CD4-positive, alpha-beta T cell treated with Interleukin-6 at 100 ng/mL for 8 hours (primary cell): ENCODE measurements around the gene EEF1AKMT1.

Experiments
- DNase-seq: peaks from one replicate; pipeline ENCODE4 v3.0.0-alpha.2; 2020; ENCODE audit warnings: mixed read lengths, low spot score

The EEF1AKMT1 gene

GRCh38 chr13:20718958-20719566 lies 54.7 kb downstream of the EEF1AKMT1 start:
- no peak for DNase-seq

DNA sequence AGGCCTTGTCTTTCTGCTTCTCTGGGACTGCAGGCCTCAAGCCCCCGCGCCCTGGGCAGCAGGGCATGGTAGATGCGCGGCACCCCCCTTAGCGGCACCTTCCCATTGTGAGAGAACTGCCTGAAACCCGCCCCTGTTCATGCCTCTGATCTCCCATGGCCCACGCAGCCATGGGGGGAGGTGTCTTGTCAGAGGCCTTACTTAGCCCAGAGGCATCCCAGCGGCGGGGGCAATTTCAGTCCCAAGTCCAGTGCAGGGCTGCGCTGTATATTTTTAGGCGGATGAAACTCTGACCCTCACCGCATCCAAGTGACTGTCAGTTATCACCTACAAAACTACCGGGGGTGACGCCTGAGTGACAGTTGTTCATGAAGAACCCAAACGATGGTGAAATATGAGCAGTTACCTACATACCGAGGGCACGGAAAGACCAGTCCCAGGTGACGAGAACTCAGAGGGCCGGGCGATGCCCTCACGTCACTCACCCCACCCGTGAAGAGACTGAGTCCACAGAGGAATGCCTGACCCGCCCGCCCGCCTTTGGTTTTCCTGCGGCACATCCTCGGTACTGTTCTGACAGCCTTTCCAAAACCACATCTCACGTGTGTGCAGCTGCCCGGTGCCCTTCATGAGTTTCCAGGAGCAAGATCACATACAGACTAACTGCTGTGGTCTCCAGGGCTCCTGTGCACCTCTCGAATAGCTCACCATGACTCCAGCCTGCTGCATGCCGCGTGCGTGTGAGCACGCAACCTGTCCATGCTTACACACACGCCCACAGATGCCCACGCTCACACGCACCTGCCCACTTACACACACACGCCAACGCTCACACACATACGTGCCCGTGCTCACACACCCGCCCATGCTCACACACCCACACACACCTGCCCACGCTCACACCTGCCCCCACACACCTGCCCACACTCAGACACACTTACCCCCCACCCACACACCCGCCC lies 55.9 kb downstream of the EEF1AKMT1 start:
- no peak for DNase-seq

GRCh38 chr13:20716951-20717350 lies 56.8 kb downstream of the EEF1AKMT1 start:
- DNase-seq = no peak

DNA sequence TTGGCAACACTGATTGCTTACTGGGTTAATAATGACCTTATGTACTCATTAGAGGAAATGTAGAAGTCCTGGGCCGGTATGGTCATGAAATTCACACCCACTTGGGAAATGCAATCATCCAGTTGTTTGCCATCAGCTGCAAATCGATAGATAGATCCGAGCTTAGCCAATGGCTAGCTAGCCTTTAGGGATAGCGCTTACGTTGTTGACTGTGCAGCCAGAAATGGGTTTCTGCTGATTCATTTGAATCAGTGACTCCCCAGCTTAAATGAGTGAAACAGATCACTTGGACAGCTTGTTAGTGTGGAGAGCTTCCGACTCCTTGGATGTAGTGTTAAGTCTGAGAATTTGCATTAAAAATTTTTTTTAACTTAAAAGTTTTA lies 58.4 kb downstream of the EEF1AKMT1 start:
- no peak for DNase-seq

DNA sequence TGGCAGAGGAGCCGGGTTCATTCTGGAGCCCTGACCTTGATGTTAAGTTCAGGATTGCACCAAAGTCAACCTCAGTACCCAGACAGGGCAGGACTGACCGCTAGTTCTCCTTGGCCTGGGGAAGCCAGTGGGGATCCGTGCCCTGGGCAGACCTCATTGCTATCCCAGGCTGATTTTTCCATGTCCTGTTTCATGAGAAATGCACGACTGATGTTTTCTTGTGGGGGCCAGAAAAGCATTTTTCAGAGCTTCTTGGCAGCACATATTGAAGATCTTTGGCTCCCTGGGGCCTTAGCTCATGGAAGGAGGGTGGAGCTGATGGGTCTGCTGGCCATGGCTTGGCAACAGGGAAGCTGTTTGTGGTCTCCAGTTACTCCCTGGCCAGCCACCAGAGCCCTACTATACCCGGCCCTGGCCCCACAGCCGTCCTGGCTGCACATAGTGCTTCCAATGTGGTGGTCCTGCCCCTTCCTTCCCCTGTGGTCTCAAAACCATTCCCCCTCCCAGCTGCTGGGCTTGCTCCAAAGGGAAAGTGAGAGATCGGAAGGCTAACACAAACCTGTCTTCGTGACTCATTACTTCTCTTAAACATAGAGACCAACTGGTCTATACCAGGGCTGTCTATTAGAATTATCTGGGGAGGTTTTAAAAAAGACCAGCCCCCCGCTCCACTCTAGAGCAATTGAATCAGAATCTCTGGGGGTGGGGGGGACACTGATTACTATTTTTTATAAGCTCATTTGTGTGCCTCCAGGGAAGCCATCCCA lies 59.0 kb downstream of the EEF1AKMT1 start:
- DNase-seq = no peak

- no peak for DNase-seq
These were observed 59.6 kb downstream of the EEF1AKMT1 start for GRCh38 chr13:20714161-20714560.

- no peak for DNase-seq
These were observed 60.0 kb downstream of the EEF1AKMT1 start for GRCh38 chr13:20713751-20714150.

- DNase-seq = no peak
These were observed 60.8 kb downstream of the EEF1AKMT1 start for GRCh38 chr13:20713014-20713376.

- DNase-seq = no peak
These were observed 62.3 kb downstream of the EEF1AKMT1 start for GRCh38 chr13:20711301-20712044.

DNA sequence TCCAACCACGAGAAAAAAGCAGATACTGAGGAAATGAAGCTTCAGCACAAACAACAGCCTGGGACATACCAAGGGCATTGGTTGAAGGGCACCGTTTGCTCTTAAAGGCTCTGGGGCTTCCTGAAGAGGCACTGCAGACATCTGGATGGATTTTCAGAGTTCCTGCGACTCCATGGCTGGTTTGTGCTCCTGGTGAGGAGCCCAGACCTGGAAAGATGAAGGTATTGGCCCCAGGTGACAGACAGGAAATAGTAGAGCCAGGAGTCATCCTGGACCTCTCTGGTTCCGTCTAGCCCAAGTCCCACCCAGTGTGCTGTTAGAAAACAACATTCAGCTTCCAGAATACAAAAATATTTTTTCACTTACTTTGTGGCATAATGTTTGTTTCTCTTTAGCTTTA lies 64.0 kb downstream of the EEF1AKMT1 start:
- DNase-seq = no peak

- no peak for DNase-seq
These were observed 64.4 kb downstream of the EEF1AKMT1 start for GRCh38 chr13:20709369-20709768.

DNA sequence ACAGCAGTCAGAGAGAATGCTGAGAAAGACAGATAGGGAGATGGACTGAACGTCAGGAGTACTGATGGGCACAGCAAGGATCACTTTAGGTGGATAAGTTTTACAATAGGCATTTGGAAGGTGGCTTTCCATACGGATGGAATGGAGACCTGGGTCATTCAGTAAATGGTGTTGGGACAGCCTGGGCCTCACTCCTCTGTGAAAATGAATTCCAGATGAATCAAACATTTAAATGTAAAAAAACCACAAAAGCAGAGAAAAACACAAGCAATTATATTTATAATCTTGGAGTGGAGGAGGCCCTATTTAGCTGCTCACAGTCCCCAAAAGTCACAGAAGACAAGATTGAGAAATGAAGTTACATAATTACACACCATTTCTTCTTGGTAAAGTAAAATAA lies 65.5 kb downstream of the EEF1AKMT1 start:
- DNase-seq = no peak

GRCh38 chr13:20706661-20707060 lies 67.1 kb downstream of the EEF1AKMT1 start:
- DNase-seq = no peak

GRCh38 chr13:20704459-20705069 lies 69.2 kb downstream of the EEF1AKMT1 start:
- no peak for DNase-seq

DNA sequence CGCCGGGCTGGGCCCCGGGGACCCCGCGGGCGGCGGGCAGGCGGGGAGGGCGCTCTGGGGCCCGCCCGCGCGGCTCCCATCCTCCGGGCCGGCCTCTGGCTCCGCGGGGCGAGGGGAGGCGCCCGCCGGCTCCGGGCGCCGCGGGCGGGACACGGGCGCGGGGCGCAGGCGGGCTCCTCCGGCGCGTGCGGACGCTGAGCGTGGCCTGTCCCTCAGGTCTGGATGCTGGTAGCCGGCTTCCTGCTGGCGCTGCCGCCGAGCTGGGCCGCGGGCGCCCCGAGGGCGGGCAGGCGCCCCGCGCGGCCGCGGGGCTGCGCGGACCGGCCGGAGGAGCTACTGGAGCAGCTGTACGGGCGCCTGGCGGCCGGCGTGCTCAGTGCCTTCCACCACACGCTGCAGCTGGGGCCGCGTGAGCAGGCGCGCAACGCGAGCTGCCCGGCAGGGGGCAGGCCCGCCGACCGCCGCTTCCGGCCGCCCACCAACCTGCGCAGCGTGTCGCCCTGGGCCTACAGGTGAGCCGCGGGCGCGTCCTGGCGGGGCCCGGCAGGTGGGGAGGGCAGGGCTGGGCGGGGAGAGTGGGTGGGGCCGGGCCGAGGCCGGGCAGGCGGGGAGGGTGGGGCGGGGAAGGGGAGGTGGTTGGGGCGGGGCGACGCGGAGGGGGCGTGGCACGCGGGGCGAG lies 69.8 kb downstream of the EEF1AKMT1 start:
- peak; percentile 66 for DNase-seq

DNA sequence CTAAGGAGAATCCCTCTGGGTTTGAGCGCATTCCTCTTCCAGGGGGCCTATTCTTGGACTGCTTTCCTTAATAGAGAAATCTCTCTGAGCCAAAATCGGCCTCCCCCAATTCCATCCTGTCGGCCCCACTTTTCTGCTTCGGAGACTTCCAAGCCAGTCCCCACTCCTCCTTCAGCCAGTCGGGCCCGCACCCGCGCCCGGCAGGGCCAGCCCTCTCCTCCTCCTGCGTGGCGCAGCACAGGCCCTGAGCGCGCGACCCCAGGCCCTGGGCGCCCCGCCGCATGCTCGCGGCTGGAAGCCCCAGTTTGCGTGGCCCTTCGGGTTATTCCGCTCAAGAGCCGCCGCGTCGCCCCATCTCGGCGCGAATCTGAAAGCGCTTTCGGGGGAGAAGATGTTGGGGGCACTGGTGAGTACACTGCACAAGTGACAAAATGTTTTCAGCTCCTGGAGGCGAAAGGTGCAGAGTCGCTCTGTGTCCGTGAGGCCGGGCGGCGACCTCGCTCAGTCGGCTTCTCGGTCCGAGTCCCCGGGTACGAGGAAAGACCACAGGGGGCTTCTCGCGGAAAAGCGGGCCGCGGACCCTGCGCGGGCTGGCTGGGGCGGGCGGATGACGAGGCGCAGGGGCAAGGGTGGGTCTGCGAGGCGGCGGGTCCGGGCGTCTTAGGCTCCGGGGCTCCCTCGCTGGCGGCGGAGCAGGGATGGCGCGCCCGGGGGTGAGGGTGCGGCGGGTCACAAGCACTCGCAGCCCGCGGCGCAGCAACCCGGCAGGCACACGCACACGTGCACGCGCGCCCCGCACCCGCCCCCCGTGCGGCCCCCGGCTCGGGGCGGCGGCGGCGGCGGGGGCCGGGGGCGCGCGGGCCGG lies 70.6 kb downstream of the EEF1AKMT1 start, which contains the start of gene IL17D:
Gene IL17D (plus strand): TSS at position 785 of the 865 bp plus-strand sequence. CDS start 303 bp downstream, outside the sequence.
- DNase-seq = no peak

DNA sequence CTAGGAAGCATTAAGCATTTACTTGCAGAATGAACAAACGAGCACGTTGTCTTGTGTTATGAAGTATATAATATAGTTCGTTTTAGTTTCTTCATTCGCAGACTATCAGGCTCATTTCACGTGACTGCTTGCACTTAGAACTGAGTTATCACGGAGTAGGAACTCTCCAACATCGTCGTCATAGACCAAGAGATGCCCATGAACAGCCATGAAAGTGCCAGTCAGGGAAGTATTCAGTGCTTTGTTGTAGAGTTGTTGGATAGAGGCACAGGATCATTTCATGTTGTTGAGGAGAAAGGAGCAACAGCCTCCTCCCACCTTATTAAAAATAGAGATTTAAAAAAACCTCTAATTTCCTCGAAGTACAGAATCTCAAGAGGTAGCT lies 71.2 kb downstream of the EEF1AKMT1 start:
- no peak for DNase-seq

DNA sequence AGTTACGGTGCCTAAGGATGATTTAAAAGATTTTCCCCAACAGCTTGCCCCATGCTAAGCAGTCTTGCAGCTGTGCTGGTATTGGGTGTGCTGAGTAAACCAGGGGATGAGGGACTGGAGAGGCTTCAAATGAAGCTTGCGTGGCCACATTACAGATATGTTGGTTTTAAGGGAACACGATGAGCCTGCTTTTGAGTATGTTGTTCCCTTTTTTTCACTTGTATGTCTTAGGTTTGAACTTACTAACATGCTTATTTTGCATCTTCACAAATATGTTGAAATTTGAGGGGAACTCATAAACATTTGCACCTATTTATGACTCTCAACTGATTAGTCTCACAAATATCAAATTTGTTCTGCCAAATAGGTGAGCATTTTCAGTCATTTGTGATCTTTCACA lies 72.3 kb downstream of the EEF1AKMT1 start:
- no peak for DNase-seq

- DNase-seq = no peak
These were observed 73.5 kb downstream of the EEF1AKMT1 start for GRCh38 chr13:20700288-20700687.

DNA sequence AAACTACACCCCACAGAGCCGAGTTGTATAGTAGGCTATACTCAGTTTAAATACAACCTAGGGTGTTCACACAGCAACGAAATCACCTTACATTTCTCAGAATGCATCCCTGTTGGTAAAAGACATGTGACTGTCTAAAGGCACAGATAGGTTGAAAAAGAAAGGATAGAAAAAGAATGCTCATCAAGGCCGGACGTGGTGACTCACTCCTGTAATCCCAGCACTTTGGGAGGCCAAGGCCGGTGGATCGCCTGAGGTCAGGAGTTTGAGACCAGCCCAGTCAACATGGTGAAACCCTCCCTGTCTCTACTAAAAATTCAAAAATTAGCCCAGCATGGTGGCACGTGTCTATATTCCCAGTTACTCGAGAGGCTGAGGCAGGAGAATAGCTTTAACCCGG lies 74.0 kb downstream of the EEF1AKMT1 start:
- no peak for DNase-seq
